HFF-Myc (cell line): Measurements from ENCODE around the gene ANO4.

Experiments
- DNase-seq: peaks from one replicate; pipeline ENCODE4 v3.0.0-alpha.2; 2011; ENCODE audit warnings: low read depth; ENCODE audit errors: extremely low read depth
- H3K4me3 ChIP-seq: replicated peaks from 2 replicates; pipeline ENCODE4 v1.5.1; 2011; ENCODE audit warnings: low read depth, mild to moderate bottlenecking, control low read depth, low read length
- TF ChIP-seq, protein P1 (sequence below): IDR thresholded peaks from 2 replicates; pipeline ENCODE4 v1.5.1; 2012; ENCODE audit warnings: mild to moderate bottlenecking, low read depth, low read length, control low read depth; ENCODE audit errors: missing control alignments

The ANO4 gene

GRCh38 chr12:100962086-100962712, 167.6 kb downstream of the ANO4 start:
- TF ChIP-seq, protein P1, sequence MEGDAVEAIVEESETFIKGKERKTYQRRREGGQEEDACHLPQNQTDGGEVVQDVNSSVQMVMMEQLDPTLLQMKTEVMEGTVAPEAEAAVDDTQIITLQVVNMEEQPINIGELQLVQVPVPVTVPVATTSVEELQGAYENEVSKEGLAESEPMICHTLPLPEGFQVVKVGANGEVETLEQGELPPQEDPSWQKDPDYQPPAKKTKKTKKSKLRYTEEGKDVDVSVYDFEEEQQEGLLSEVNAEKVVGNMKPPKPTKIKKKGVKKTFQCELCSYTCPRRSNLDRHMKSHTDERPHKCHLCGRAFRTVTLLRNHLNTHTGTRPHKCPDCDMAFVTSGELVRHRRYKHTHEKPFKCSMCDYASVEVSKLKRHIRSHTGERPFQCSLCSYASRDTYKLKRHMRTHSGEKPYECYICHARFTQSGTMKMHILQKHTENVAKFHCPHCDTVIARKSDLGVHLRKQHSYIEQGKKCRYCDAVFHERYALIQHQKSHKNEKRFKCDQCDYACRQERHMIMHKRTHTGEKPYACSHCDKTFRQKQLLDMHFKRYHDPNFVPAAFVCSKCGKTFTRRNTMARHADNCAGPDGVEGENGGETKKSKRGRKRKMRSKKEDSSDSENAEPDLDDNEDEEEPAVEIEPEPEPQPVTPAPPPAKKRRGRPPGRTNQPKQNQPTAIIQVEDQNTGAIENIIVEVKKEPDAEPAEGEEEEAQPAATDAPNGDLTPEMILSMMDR = no peak
- no peak overlapping the region for H3K4me3 ChIP-seq
- DNase-seq = no peak

DNA sequence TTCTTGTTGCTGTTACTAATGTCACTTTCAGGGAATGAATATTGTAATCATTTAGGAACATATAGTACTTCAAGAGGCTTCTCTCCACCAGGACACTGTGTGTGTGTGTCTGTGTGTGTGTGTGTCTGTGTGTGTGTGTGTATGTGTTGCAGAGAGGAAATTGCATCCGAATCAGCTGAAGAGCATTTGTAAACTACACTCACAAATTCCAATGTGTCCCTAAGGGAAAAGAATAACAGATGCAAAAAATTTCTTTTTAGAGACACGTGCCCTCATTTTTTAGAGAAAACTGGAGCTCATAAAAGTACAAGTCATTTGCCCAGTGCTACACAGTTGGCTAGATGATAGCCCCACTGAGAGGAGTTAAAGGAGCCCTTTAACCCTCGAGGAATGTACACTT, 168.8 kb downstream of the ANO4 start:
- no peak for DNase-seq
- TF ChIP-seq, protein P1 = no peak
- H3K4me3 ChIP-seq = no peak overlapping the region

GRCh38 chr12:100964028-100964427, 169.5 kb downstream of the ANO4 start:
- TF ChIP-seq, protein P1 = no peak
- no peak overlapping the region for H3K4me3 ChIP-seq
- no peak for DNase-seq

DNA sequence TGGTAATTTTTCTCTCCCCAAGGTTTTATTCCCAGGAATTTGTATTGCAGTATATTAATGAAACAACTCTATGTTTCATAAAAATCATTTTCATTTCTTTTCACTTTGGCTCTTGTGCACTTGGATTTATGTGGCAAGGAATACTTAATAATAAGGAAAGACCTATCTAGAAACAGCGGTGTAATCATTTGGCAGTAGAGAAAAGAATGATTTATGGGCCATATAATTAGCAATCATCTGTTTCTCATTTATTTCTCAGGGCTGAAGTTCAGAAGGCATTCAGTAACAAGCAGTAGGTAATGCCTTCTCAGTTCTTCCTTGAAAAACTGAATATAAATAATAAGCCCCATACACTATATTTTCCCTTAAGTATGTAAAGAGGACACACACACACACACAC, 172.6 kb downstream of the ANO4 start:
- DNase-seq = no peak
- TF ChIP-seq, protein P1 = no peak
- no peak overlapping the region for H3K4me3 ChIP-seq

- DNase-seq = no peak
- no peak overlapping the region for H3K4me3 ChIP-seq
- TF ChIP-seq, protein P1 = no peak
Observed at GRCh38 chr12:100970894-100971293, 176.3 kb downstream of the ANO4 start.

GRCh38 chr12:100972121-100972520, 177.5 kb downstream of the ANO4 start:
- no peak overlapping the region for H3K4me3 ChIP-seq
- no peak for DNase-seq
- TF ChIP-seq, protein P1 = no peak

GRCh38 chr12:100974341-100974740, 179.8 kb downstream of the ANO4 start:
- DNase-seq = no peak
- TF ChIP-seq, protein P1 = no peak
- H3K4me3 ChIP-seq = no peak overlapping the region
